NCI-H82 treated with DMSO at 0.1 percent for 48 hours (cell line): Measurements from ENCODE around the gene KLC1.
"Not testable (repeated sequence)": the region's sequence is repeated elsewhere in the genome, so short reads cannot be mapped to it uniquely, and the experiment has no call there.

ENCODE experiments used
- DNase-seq: peaks from one replicate; lab custom pipeline; 2025; ENCODE audit not compliant: unreplicated experiment; lab: John Stamatoyannopoulos, UW

KLC1 gene

DNA sequence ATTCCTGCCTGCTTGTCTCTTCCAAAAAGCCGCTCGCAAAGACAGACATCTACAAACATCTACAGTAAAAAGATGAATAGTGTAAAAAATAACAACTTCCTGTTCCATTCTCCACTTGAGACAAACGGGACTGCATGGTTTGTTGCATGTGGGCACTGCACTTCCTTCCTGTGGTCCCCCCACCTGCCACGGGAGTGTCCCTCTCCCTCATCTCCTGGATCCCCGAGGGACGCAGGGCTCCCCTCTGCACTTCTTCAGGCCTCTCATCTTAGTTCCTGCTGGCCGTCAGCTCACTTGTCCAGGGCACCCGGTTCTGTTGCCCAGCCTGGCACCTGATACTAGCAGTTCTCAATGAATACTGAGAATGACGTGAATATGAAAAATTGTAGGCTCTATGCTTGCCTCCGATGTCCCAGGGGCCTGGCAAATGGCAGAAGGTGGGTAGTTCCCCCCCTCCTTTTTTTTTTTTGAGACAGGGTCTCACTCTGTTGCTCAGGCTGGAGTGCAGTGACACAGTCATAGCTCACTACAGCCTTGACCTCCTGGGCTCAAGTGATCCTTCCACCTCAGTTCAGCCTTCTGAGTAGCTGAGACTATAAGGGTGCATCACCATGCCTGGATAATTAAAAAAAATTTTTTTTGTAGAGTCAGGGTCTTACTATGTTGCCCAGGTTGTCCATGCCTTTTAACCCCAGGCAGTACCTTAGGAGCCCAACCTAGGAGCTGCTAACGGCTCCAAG, 3.5 kb upstream of the KLC1 start:
- no peak for DNase-seq

DNA sequence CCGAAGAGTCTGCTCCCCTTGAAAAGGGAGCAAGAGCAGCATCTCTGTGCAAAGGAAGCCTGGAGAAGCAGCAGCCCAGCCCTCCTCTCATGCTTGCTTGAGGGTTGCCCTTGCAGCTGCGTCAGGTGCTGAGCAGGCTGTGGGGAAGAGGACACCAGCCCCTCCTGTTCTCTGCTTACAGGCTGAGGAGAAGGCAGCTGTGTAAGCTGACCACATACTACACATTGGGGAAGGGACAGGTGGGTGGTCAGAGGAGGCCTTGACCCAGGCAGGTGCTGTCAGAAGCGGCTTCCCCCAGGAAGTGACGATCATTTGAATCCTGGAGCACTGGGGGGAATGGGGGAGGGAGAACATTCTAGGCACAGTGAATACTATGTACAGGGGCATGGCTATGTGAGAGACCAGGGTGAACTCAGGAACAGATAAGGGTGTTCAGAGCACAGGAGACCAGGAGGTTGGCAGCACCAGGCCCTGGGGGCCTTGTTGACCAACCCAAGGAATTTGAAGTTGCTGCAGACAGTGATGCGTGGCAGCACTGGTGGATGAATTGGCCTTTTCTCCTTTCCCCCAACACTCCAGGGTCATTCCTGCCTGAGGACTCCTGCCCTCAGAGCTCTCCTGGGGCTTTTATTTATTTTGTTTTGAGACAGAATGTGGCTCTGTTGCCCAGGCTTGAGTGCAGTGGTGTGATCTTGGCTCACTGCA, 2.7 kb upstream of the KLC1 start:
- DNase-seq, result no peak

DNA sequence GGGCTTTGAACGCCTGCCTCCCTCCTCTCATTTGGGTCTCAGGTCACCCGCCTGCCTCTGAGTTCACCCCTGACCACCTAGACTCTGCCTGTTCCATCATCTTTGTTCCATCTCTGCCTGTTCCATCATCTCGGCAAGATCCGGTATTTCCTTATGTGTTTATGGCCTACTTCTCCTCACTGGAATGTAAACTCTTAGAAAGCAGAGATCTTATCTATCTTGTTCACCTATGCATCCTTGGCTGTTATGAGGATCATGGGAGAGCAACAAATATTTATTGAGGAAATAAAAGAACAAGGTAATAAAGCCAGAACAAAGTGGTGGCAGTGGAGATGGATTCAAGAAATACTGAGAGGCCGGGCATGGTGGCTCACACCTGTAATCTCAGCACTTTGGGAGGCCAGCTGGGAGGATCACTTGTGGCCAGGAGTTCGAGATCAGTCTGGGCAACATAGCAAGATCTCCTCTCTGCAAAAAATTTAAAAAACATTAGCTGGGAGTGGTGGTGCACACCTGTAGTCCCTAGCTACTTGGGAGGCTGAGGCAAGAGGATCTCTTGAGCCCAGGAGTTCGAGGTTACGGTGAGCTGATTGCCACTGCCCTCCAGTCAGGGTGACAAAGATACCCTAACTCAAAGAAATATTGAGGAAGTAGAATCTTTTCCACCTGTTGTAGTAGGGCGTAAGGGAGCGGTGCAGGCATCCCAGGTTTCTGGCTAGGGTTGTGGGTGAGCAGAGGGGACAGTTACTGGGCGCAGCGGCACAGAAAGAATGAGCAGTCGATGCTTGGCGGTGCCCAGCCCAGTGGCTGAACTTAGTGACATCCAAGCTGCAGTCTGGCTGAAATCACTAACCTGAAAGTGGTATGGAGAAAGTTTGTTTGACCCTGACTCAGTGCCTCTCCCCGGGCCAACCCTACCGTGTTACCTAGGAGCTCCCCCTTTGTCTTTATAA, 1.7 kb upstream of the KLC1 start:
- DNase-seq, result no peak

DNA sequence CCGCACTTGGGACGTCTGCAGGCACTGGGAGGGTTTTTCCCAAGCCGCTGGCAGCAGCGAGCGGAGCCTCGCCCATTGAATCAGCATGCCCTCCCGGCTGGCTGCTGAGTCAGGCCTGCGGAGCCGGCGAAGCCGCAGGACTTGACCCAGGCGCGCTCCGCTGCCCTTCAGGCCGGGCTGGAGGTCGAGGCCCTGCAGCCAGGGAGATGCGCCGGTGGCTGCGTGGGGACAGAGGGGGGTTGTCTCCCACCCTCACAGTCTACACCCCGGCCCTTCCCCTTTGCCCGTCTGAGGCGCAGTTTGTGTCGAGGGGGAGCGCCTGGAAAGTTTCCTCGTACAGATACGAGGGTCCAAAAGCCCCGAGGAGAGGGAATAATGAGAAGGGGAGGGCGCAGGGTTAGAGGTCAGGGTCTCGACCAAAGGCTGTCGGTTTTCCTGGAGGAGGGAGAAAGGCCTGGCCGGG, 759 bp upstream of the KLC1 start:
- DNase-seq, result no peak

DNA sequence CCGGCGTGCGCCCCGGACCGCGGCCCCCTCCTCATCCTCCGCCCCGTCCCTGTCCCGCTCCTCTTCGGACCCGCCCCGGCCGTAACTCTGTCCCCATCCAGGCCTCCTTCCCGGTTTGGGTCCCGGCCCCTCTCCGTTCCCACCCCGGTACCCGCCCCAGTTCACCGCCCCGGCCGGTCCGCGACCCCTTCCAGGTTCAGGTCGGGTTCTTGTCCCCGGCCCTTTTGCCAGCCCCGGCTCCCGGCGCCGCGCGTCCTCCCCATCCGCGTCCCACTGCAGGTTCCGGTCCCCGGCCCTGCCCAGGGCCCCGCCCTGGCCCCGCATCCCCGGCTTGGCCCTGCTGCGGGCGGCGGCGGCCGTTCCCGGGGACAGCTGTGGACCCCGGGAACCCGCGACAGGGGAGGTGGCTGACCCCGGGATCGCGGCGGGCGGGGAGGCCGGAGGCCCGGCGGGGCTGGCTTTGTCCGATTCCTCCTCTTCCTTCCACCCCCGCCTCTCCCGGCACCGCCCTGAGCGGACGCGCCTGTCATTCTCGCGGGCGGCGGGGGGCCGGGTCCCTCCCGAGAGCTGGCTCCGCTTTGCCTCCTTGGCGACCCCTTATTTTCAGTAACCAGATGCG, 601 bp downstream of the KLC1 start:
- DNase-seq, result no peak

DNA sequence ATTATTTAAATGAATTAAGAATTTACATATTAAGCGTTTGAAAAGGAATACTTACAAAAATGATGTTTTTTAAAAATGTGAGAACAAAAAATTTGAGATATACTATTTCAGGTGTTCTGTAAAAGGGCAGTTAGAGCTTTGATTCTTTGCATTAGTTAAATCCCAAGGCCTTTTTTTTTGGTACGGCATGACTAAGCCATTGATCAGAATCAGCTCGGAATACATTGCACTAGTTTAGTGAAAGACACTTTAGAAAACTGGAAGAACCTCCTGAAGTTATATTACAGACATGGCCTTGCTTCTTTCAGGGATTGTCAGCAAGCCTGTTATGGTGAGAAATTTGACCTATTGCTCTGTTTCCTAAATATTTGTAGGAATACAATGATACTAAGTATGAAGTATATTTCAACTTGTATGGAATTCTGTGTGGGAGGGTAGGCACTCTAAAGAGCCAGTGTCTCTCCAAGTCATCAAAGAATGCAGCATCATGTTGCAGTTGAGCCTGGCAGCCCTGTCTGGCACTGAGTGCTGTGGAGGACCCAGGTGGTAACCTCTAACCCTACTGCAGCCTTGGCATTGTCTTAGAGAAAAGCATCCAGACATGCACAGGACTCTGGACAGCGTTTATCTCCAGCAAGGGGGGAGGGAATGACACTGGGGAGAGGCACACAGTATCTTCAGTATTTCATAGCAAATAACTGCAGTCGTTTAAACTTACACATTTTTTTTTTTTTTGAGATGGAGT, 1.5 kb downstream of the KLC1 start:
- no peak for DNase-seq

DNA sequence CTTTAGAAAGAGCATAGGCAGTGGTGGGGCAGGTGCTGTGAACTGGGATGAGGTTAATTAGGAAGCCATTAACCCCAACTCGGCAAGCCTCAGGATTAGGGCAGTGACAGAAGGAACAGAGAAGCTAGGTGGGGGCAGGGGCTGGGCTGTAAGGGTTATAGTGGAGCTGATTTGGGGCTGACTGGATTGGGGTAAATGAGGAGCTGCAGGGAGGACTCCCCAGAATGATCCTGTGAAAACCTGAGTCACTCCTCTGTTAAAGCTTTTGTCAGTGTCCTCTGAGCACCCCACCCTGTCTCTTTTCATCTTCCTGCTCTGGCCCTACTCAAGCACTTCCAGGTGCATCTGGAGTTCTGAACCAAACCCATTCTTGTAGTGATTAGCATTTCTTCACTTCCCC, 4.4 kb downstream of the KLC1 start:
- peak; percentile 68 for DNase-seq

DNA sequence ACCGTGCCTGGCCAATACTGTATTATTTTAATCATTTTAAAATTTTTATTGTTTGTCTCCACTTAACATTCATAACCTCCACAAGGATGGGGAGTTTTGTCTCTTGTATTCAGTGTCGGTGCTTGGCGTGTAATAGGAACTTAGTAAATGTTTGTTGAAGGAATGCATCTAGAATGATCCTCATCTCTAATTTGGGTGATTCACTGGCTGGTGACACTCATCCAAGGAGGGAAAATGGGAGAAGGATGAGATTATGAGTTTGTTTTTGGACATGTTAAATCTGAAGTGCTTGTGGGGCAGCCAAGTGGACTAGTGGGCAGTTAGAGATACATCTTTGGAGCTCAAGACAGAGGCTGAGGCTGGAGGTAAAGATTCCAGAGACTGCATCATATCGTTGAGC, 5.1 kb downstream of the KLC1 start:
- no peak for DNase-seq

DNA sequence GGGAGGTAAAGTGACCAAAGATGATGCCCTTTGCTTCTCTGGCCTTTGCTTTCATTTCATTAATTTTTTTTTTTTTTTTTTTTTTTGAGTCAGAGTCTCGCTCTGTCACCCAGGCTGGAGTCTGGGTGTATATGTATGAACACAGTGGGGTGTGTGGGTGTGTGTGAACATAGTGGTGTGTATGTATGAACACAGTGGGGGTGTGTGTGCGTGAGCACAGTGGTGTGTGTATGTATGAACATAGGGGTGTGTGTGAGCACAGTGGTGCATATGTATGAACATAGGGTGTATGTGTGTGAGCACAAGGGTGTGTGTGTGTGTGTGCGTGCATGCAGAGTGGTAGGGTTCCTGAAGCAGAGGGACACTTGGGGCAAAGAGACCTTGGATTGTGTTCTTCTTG, 9.6 kb downstream of the KLC1 start:
- no peak for DNase-seq

DNA sequence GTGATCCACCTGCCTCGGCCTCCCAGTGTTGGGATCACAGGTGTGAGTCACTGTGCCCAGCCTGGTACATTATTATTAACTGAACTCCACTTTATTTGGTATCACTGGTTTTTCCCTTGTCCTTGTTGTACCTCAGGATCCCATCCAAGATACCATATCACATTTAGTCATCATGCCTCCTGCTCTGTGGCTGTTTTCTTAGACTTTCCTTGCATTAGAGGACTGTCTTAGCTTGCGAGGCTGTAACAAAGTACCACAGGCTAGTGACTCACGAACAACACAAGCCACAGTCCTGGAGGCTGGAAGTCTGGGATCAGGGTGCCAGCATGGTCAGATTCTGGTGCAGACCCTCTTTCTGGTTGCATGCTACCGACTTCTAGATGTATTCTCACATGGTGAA, 12.2 kb downstream of the KLC1 start:
- no peak for DNase-seq

DNA sequence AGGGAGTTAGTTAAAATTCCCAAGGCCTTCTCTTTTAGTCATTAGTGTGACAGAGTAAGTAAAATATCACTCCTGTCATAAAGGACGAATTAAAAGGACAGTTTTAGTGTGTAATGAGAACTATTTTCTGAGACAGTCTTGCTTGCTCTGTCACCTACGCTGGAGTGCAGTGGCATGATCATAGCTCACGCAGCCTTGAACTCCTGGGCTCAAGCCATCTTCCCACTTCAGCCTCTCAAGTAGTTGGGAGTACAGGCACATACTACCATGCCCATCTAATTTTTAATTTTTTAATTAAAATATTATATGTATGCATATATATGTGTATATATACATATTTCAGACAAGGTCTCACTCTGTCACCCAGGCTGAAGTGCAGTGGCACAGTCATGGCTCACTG, 17.2 kb downstream of the KLC1 start:
- no peak for DNase-seq

DNA sequence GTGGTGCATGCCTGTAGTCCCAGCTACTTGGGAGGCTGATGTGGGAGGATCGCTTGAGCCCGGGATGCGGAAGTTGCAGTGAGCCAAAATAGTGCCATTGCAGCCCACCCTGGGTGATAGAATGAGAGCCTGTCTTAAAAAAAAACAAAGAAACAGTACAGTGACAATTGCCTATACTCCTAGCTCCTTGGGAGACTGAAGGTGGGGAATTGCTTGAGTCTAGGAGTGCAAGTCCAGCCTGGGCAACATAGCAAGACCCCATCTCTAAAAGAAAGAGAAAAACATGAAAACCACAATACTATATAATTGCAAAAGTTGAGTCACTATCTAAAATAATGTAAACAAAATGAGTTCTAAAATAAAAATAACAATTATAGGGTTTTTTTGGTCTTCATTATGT, 20.0 kb downstream of the KLC1 start:
- no peak for DNase-seq

DNA sequence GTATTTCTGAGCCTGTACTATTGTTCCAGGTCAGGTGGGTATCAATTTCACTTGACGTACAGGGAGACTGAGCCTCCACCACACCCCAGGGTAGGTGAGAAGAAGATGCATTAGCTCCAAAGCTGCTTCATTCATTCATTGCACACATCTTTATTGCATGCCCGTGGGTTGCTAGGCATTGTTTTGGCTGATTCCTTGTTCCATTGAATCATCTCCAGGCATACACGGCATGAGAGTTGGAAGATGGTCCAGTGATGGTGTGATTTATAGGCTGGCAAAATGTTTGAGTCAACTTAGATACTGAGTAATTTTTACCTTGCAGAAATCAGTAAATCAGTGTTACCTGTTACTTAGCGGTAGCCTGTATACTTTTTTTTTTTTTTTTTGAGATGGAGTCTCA, 21.2 kb downstream of the KLC1 start:
- DNase-seq, result no peak

DNA sequence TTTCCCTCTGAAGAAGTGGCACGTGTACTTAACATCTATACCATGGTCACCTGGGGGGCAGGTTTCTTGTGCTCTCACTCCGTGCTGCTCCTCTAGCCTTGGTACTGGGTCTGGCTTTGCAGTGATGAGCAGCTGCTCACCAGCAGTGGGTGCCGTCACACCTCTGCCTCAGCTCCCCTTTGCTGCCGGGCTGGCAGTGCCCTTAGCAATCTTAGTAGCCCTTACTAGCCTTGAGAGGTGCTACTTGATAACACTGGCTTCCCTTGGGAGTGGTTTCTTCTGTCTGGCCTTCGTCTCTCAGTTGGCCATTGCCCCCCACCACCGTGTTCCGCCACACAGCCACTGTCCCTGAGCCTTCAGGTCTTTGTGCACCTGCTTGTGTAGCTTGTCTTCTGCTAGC, 22.6 kb downstream of the KLC1 start:
- no peak for DNase-seq

DNA sequence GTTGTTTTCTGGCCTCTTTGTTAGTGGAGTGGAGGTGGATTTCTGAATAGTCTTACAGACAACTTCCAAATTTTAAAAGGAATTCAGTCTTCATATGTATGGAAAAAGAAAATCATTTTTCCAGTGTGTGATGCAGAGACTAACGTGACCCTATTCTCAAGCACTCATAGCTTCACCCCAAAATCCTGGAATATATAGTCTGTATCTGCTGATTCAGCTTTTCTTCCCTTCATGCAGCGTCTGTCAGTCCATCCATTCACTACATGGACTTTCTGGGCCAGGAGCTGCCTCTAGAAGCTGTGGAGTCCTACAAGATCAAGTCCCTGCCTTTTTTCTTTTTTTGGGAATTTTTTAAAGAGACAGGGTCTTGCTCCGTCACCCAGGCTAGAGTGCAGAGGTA, 23.8 kb downstream of the KLC1 start:
- no peak for DNase-seq

DNA sequence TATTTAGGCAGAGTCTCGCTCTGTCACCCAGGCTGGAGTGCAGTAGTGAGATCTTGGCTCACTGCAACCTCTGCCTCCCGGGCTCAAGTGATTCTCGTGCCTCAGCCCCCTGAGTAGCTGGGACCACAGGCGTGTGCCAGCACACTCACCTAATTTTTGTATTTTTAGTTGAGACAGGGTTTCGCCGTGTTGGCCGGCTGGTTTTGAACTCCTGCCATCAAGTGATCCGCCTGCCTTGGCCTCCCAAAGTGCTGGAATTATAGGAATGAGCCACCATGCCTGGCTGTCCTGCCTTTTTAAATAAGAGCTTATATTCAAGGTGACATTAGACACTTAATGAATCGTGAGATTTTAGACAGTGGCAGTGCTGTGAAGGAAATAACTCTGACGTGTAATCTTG, 24.3 kb downstream of the KLC1 start:
- DNase-seq, result not testable (repeated sequence)

DNA sequence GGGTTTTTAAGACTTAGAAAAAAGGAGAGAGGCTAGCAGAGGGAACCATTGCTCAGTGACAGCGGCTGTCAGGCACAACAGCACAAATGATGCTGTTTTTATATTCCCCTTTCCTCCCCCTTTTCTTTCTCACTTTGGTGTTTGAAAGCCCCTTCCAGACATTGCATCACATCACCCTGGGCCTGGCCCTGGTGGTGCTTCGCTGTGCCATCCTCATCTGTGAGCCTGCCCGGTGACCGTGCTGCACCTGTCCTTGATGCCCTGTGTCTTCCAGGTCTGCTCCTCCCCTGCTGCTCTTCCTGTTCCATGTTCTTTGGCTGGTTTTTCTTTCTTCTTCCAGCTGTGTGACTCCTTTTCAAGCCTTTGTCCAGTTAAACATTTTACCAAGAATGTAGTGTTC, 24.8 kb downstream of the KLC1 start:
- no peak for DNase-seq

DNA sequence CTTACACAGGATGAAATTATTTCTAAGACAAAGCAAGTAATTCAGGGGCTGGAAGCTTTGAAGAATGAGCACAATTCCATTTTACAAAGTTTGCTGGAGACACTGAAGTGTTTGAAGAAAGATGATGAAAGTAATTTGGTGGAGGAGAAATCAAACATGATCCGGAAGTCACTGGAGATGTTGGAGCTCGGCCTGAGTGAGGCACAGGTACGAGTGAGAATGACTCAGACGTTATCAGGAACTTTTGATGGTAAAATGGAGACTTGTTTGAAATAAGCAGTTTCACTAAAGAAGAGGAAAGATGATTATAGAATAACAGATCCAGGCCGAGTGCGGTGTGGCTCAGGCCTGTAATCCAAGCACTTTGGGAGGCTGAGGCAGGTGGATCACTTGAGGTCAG, 25.6 kb downstream of the KLC1 start:
- DNase-seq, result no peak

DNA sequence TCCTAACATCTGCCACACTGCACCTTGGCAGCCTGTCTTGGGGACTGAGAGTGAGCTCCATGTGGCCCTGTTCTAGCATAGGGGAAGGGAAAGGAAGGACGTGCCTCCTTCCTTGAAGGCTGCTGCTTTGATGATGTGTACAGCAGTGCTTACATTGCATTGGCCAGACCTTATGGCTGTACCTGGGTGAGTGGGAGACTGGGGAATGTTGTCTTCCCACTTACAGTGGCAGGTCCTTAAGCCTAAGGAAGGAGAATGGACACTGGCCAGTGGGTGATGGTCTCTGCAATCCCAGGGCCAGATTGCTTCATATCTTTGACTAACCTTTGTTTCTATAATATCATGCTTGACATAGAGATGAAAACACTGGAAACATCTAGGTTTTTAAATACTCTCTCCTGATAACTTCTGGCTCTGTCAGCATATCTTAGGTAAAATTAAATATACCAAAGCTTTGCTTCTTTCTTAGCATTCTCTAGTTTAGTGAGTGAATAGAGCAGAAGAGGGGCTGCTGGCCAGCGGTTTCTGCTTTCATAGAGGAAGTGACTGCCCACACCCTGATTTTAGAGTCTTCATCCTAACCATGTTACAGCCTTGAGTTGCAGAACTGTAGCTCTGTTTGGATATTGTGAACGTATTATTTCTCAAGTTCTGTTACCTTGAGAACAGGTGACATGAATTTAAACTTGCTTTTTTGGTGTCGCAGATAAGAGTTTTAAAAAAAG, 27.2 kb downstream of the KLC1 start:
- DNase-seq, result no peak

DNA sequence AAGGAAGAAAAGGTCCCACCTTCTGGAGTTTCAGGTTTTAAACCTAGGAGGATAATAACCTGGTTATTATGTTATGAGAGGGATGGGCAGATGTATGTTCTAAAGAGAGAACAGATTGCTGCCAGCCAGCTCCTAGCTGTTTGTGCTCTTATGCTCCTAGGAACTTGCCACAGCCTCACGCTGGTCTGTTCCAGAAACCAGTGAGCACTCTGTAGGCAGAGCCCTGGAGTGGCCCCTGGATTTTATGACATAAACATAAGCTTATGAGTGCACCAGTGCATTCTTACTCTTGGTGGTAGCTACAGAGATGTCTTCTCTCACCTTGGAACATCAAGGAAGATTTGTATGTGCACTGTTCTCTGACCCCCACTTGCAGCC, 27.7 kb downstream of the KLC1 start:
- no peak for DNase-seq
